Activated CD4-positive, alpha-beta T cell treated with anti-CD3 and anti-CD28 coated beads, Interleukin-2, amount 10 ng/mL, durations not matched to agents 7 days and 5 days (primary cell): ENCODE measurements around the gene RBP2. TPM values are rescaled to one million over a fixed set of nuclear protein-coding genes. Genes with fewer than 3 reads are reported as not detected.
A peak's percentile ranks its signal among the peaks of the same experiment; 100 is the strongest.
"Not testable (repeated sequence)": the region's sequence is repeated elsewhere in the genome, so short reads cannot be mapped to it uniquely, and the experiment has no call there.

ENCODE experiments used
- CTCF ChIA-PET: fragments of 350-600 bp; sonication (Branson Sonifier 250); formaldehyde crosslinking; loops from one replicate; lab custom pipeline; 2021; ENCODE audit warnings: antibody characterized with exemption; lab: Charles Lee
- POLR2A ChIA-PET: fragments of 350-600 bp; sonication (Branson Sonifier 250); formaldehyde crosslinking; loops from one replicate; lab custom pipeline; 2021; ENCODE audit warnings: antibody characterized with exemption; lab: Charles Lee
- DNase-seq: peaks from one replicate; pipeline ENCODE4 v3.0.0-alpha.2; 2020
- H3K27ac Mint-ChIP-seq: one replicate; pipeline ENCODE4 v1.8.0; 2021; ENCODE audit warnings: mild to moderate bottlenecking, moderate library complexity, mixed read lengths
- H3K27me3 Mint-ChIP-seq: one replicate; pipeline ENCODE4 v1.8.0; 2021; ENCODE audit warnings: mixed read lengths
- H3K36me3 Mint-ChIP-seq: one replicate; pipeline ENCODE4 v1.8.0; 2021; ENCODE audit warnings: low read depth, mixed read lengths
- H3K4me1 Mint-ChIP-seq: one replicate; pipeline ENCODE4 v1.8.0; 2021; ENCODE audit warnings: mixed read lengths
- H3K4me3 Mint-ChIP-seq: one replicate; pipeline ENCODE4 v1.8.0; 2021; ENCODE audit warnings: mild to moderate bottlenecking, moderate library complexity, mixed read lengths
- H3K9me3 Mint-ChIP-seq: one replicate; pipeline ENCODE4 v1.8.0; 2021; ENCODE audit warnings: mixed read lengths
- total RNA-seq, 2 experiments: library from RNA; stranded (reverse); gene quantifications; one replicate each; pipeline ENCODE4 v1.2.3, GENCODE V29; 2021

The RBP2 gene
- total RNA-seq, 2 experiments from 2014 or later = not detected

DNA sequence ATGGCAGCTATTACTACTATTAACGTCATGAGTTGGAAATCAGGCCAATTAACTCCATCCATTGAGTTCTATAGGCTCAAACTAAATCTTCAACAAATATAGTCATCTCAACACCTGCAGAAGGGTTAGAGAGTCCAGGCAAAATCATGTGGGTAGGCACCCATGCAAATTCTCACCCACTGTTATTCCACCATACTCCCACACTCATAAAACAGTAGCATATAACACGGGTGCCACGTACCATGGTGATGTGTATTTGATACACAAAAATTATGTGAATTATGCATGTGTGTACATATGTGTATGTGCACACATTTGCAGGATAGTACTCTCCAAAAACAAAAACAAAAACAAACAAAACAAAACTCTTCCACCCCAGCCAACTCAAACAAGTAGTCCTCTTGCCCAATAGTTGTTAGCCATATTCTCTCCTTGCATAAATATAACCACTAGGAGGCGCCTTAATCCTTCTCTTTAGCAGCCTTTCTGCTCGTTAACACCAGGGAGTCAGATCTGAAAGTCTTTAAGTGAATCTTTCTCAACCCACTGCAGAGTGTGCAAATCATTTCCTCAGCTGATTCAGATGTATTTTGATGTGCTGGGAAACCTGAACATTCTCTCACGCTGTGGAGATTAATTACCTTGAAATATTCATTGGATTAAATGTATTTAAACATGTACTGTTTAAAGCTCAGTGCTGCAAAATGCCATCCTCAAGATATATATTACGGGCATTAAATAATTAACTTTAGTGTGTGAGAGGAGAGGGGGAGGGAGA, 48.8 kb downstream of the RBP2 start:
- no peaks in the 10 kb centered on the region for H3K27me3 Mint-ChIP-seq
- no peak overlapping the region for H3K27ac Mint-ChIP-seq
- DNase-seq = peak; percentile 46
- H3K4me3 Mint-ChIP-seq = no peak overlapping the region
- POLR2A ChIA-PET = no interaction called here
- H3K9me3 Mint-ChIP-seq = no peaks in the 10 kb centered on the region
- no peaks in the 10 kb centered on the region for H3K4me1 Mint-ChIP-seq
- CTCF ChIA-PET = no interaction called here
- H3K36me3 Mint-ChIP-seq = no peaks in the 10 kb centered on the region

DNA sequence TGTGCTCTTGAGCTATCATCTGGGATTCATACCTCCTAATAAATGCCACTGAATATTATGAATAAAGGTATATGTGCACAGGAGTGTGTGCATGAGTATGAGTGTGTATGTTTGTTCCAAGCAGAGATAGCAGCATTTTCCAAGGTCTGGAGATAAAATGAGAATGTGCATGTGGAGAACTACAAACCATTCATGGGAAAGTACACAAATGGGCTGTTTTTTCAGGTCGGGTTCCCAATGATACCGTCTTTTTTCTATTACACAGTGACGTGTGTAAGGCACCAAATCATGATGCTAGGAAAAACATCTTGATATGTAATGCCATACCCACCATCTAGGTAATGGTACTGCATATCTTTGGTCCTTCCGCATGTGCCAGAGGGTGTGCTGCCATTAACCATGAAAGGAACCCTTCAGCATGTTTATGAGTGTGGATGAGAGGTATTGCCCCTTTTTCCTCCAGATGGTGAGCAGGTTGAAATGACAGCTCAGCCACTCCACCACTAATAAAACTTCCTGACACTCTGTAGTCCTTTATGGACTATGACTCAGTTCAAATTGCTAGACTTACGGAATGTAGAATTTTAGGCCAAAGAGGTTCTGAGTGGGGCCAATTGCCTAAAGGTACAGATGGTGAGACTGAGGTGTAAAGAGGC, 50.4 kb downstream of the RBP2 start:
- no peaks in the 10 kb centered on the region for H3K4me1 Mint-ChIP-seq
- H3K27me3 Mint-ChIP-seq = no peaks in the 10 kb centered on the region
- no peak overlapping the region for H3K27ac Mint-ChIP-seq
- ChIA-PET POLR2A (no interaction called here), CTCF (no interaction called here)
- H3K36me3 Mint-ChIP-seq = no peaks in the 10 kb centered on the region
- H3K9me3 Mint-ChIP-seq = no peaks in the 10 kb centered on the region
- no peak overlapping the region for H3K4me3 Mint-ChIP-seq
- DNase-seq = no peak

GRCh38 chr3:139423232-139423631, 53.1 kb downstream of the RBP2 start:
- Mint-ChIP-seq H3K36me3 (no peaks in the 10 kb centered on the region), H3K9me3 (no peaks in the 10 kb centered on the region), H3K27me3 (no peaks in the 10 kb centered on the region), H3K4me3 (no peak overlapping the region), H3K27ac (no peak overlapping the region), H3K4me1 (no peaks in the 10 kb centered on the region)
- ChIA-PET POLR2A (no interaction called here), CTCF (no interaction called here)
- no peak for DNase-seq

DNA sequence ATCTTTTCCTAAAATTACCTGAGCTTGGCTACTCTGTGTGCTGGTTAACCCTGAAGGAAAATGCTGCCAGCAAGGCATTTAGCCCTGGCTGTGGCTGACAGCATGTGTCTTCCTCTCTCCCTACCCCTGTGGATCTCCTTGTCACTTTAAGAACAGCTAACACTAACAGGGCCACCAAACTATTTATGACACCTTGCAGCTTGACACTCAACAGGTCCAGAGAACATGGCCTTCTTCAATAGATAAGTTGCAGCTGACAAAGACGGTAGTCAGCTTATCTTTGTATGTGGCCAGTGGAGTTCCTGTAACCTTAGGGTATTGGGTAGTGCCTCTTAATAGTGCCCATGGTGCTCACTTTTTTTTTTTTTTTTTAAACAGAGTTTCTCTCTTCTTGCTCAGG, 54.9 kb downstream of the RBP2 start:
- POLR2A ChIA-PET = no interaction called here
- H3K36me3 Mint-ChIP-seq = no peaks in the 10 kb centered on the region
- no peak overlapping the region for H3K4me3 Mint-ChIP-seq
- CTCF ChIA-PET = interaction anchor here (0.6 to 1.1 kb wide), 3 partner anchors 13 to 346 kb away, joined by 3 read pairs; no protein-coding TSS in a partner anchor
- peaks cover 5% of the 10 kb centered on the region for H3K9me3 Mint-ChIP-seq
- H3K4me1 Mint-ChIP-seq = no peaks in the 10 kb centered on the region
- H3K27me3 Mint-ChIP-seq = peaks cover 8% of the 10 kb centered on the region
- no peak overlapping the region for H3K27ac Mint-ChIP-seq
- no peak for DNase-seq

DNA sequence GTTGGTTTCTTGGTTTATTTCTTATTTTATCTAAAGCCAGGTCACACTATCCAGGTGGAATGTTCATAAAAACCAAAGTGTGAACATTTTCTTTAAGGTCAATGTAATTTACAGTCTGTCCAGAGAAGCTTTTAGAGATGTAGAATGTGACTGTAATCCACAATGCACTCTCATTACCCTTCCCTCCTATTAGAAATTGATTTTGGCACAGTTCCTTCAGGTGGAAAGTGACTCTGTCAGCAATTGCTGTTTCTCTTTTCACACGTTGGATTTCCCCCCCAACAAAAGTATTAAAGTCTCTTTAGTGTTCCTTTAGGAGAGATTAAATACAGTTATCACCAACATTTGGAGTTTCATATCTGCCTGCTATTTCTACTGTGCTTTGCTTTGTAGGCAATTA, 55.3 kb downstream of the RBP2 start:
- Mint-ChIP-seq H3K27ac (no peak overlapping the region), H3K4me3 (no peak overlapping the region), H3K9me3 (peaks cover 5% of the 10 kb centered on the region), H3K4me1 (no peaks in the 10 kb centered on the region), H3K27me3 (peaks cover 8% of the 10 kb centered on the region), H3K36me3 (no peaks in the 10 kb centered on the region)
- CTCF ChIA-PET = interaction anchor here (0.6 to 0.7 kb wide), 2 partner anchors 13 to 216 kb away, joined by 3 read pairs; no protein-coding TSS in a partner anchor
- POLR2A ChIA-PET = no interaction called here
- no peak for DNase-seq

- Mint-ChIP-seq H3K36me3 (no peaks in the 10 kb centered on the region), H3K4me1 (no peaks in the 10 kb centered on the region), H3K4me3 (no peak overlapping the region), H3K9me3 (peaks cover 10% of the 10 kb centered on the region), H3K27me3 (peaks cover 8% of the 10 kb centered on the region), H3K27ac (no peak overlapping the region)
- POLR2A ChIA-PET = no interaction called here
- CTCF ChIA-PET = no interaction called here
- no peak for DNase-seq
Measured at GRCh38 chr3:139418144-139418543, 58.2 kb downstream of the RBP2 start.

DNA sequence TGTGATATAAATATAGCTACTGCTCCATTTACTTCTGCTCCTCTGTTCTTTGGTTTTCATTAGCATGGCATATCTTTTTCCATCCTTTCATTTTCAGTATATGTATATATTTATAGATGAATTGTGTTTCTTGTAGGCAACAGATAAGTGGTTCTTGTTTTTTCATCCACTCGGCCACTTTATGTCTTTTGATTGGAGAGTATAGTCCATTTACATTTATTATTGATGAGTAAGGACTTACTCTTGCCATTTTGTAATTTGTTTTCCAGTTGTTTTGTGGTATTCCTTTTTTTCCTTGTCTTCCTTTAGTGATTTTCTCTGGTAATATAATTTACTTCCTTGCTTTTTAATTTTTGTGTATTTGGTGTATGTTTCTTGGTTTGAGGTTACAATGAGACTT, 60.0 kb downstream of the RBP2 start:
- H3K36me3 Mint-ChIP-seq = no peaks in the 10 kb centered on the region
- no peak overlapping the region for H3K4me3 Mint-ChIP-seq
- POLR2A ChIA-PET = no interaction called here
- H3K9me3 Mint-ChIP-seq = peaks cover 13% of the 10 kb centered on the region
- H3K27me3 Mint-ChIP-seq = peaks cover 10% of the 10 kb centered on the region
- H3K27ac Mint-ChIP-seq = no peak overlapping the region
- H3K4me1 Mint-ChIP-seq = no peaks in the 10 kb centered on the region
- no peak for DNase-seq
- CTCF ChIA-PET = no interaction called here

GRCh38 chr3:139414608-139415224, 61.6 kb downstream of the RBP2 start:
- peaks cover 13% of the 10 kb centered on the region for H3K9me3 Mint-ChIP-seq
- no peak overlapping the region for H3K27ac Mint-ChIP-seq
- CTCF ChIA-PET = interaction anchor here (0.6 kb wide), 1 partner anchor 68 kb away, joined by 3 read pairs; no protein-coding TSS in a partner anchor
- H3K27me3 Mint-ChIP-seq = peaks cover 10% of the 10 kb centered on the region
- H3K4me3 Mint-ChIP-seq = no peak overlapping the region
- POLR2A ChIA-PET = no interaction called here
- no peak for DNase-seq
- H3K4me1 Mint-ChIP-seq = no peaks in the 10 kb centered on the region
- no peaks in the 10 kb centered on the region for H3K36me3 Mint-ChIP-seq

- POLR2A ChIA-PET, DNase-seq, H3K36me3 Mint-ChIP-seq, H3K4me3 Mint-ChIP-seq, H3K27ac Mint-ChIP-seq, H3K4me1 Mint-ChIP-seq, CTCF ChIA-PET: not testable (repeated sequence)
- Mint-ChIP-seq H3K27me3 (peaks cover 12% of the 10 kb centered on the region), H3K9me3 (peaks cover 20% of the 10 kb centered on the region)
Measured at GRCh38 chr3:139412891-139413290, 63.4 kb downstream of the RBP2 start.

Other genes starting within 250 kb of the RBP2 start
- 10 to 100 TPM; 36.2 to 41.8 TPM for gene MRPS22, start 132.5 kb downstream of the RBP2 start, total RNA-seq
- gene COPB2, start 86.9 kb downstream of the RBP2 start, total RNA-seq = 100 to 1,000 TPM in 1 of 2 experiments, 10 to 100 TPM in 1; 92.2 to 101 TPM
- not detected for gene RBP1, start 63.2 kb upstream of the RBP2 start, total RNA-seq
- 1 to 10 TPM in 1 of 2 experiments, under 1 TPM in 1; 0.94 to 1.1 TPM for gene NMNAT3, start 201.5 kb upstream of the RBP2 start, total RNA-seq